ENCODE results near the gene PKP1.

DNA sequence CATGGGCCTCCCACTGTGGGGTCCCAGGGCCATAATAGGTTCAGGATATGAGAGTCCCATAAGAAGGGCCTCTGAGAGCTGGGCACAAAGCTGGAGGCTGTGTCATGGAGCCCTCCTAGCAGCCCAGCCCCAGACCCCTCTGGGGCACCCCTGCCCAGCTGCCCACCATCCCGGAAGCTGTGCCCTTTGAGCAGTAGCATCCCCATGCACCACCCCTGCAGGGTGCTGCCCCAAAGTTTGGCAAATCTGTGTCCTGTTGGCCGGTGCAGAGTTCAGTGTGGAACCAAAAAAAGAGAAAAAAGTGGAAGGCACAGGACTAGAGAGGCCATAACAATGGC is 76.5 kb downstream of the PKP1 start:
- TF ChIP-seq, protein P1, sequence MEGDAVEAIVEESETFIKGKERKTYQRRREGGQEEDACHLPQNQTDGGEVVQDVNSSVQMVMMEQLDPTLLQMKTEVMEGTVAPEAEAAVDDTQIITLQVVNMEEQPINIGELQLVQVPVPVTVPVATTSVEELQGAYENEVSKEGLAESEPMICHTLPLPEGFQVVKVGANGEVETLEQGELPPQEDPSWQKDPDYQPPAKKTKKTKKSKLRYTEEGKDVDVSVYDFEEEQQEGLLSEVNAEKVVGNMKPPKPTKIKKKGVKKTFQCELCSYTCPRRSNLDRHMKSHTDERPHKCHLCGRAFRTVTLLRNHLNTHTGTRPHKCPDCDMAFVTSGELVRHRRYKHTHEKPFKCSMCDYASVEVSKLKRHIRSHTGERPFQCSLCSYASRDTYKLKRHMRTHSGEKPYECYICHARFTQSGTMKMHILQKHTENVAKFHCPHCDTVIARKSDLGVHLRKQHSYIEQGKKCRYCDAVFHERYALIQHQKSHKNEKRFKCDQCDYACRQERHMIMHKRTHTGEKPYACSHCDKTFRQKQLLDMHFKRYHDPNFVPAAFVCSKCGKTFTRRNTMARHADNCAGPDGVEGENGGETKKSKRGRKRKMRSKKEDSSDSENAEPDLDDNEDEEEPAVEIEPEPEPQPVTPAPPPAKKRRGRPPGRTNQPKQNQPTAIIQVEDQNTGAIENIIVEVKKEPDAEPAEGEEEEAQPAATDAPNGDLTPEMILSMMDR (IDR thresholded peaks at IDR 0.05), result no peak
- TF ChIP-seq POLR2A (IDR thresholded peaks at IDR 0.05), result no peak
